KMS-11 (cell line): ENCODE measurements around the gene PER1.

Experiments
- H2AFZ ChIP-seq: fragments of 200-600 bp; sonication (generic); 2 replicates; pipeline ENCODE4 v1.6.1; 2016; ENCODE audit warnings: antibody characterized with exemption, mixed run types, low read depth
- H3K27ac ChIP-seq: fragments of 200-600 bp; sonication (generic); 2 replicates; pipeline ENCODE4 v1.6.1; 2016; ENCODE audit warnings: mild to moderate bottlenecking, mixed run types
- H3K27me3 ChIP-seq: fragments of 200-600 bp; sonication (generic); 2 replicates; pipeline ENCODE4 v1.6.1; 2017; ENCODE audit warnings: mild to moderate bottlenecking, low read depth, mixed run types, moderate library complexity; ENCODE audit not compliant: insufficient read depth
- H3K36me3 ChIP-seq: fragments of 200-600 bp; sonication (generic); 2 replicates; pipeline ENCODE4 v1.6.1; 2017; ENCODE audit warnings: mild to moderate bottlenecking, mixed run types; ENCODE audit not compliant: insufficient read depth
- H3K4me1 ChIP-seq: fragments of 200-600 bp; sonication (generic); 2 replicates; pipeline ENCODE4 v1.6.1; 2016; ENCODE audit warnings: mild to moderate bottlenecking, low read depth, mixed run types; ENCODE audit not compliant: poor library complexity, severe bottlenecking
- H3K4me2 ChIP-seq: fragments of 200-600 bp; sonication (generic); 2 replicates; pipeline ENCODE4 v1.7.0; 2016; ENCODE audit warnings: mild to moderate bottlenecking, mixed run types
- H3K4me3 ChIP-seq: fragments of 200-600 bp; sonication (generic); IDR thresholded peaks from 2 replicates; pipeline ENCODE4 v1.6.1; 2017; ENCODE audit warnings: low read depth, low read length, mixed read lengths; ENCODE audit not compliant: insufficient read depth
- H3K79me2 ChIP-seq: fragments of 200-600 bp; sonication (generic); 2 replicates; pipeline ENCODE4 v1.6.1; 2016; ENCODE audit warnings: low read depth, mixed run types; ENCODE audit not compliant: insufficient read depth
- H3K9ac ChIP-seq: fragments of 200-600 bp; sonication (generic); 2 replicates; pipeline ENCODE4 v1.6.1; 2016; ENCODE audit warnings: mild to moderate bottlenecking, mixed run types
- H4K20me1 ChIP-seq: fragments of 200-600 bp; sonication (generic); 2 replicates; pipeline ENCODE4 v1.6.1; 2016; ENCODE audit warnings: mild to moderate bottlenecking, mixed run types; ENCODE audit not compliant: insufficient read depth
- TF ChIP-seq, protein P1 (sequence below): fragments of 200-600 bp; sonication (generic); conservative IDR thresholded peaks from 2 replicates; pipeline ENCODE4 v1.6.1; 2017; ENCODE audit warnings: low read depth, mild to moderate bottlenecking, antibody characterized with exemption, low read length, moderate library complexity, mixed read lengths

PER1 gene

DNA sequence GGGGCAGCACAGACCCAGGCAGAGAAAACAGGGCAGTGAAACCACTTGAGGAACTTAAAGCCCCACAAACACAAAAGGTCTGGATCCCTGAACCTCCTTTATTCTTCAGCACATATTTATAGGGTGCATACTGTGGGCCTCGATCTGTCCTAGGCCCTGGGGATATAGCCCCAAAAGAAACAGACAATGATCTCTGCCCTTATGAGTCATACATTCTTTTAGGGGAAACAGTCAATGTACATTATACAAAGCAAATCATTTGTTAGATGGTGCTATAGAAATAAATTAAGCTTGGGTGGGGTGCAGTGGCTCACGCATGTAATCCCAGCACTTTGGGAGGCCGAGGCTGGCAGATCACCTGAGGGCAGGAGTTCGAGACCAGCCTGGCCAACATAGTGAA lies 18.3 kb downstream of the PER1 start:
- no peaks in the 10 kb centered on the region for H3K27me3 ChIP-seq
- H3K79me2 ChIP-seq: no peaks in the 10 kb centered on the region
- no peaks in the 10 kb centered on the region for H3K36me3 ChIP-seq
- no peak overlapping the region for H3K4me2 ChIP-seq
- H3K4me3 ChIP-seq: no peak overlapping the region
- H2AFZ ChIP-seq: no peak overlapping the region
- H3K27ac ChIP-seq: no peak overlapping the region
- no peak overlapping the region for H3K9ac ChIP-seq
- TF ChIP-seq, protein P1, sequence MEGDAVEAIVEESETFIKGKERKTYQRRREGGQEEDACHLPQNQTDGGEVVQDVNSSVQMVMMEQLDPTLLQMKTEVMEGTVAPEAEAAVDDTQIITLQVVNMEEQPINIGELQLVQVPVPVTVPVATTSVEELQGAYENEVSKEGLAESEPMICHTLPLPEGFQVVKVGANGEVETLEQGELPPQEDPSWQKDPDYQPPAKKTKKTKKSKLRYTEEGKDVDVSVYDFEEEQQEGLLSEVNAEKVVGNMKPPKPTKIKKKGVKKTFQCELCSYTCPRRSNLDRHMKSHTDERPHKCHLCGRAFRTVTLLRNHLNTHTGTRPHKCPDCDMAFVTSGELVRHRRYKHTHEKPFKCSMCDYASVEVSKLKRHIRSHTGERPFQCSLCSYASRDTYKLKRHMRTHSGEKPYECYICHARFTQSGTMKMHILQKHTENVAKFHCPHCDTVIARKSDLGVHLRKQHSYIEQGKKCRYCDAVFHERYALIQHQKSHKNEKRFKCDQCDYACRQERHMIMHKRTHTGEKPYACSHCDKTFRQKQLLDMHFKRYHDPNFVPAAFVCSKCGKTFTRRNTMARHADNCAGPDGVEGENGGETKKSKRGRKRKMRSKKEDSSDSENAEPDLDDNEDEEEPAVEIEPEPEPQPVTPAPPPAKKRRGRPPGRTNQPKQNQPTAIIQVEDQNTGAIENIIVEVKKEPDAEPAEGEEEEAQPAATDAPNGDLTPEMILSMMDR: no peak
- H4K20me1 ChIP-seq: no peaks in the 10 kb centered on the region
- no peaks in the 10 kb centered on the region for H3K4me1 ChIP-seq

DNA sequence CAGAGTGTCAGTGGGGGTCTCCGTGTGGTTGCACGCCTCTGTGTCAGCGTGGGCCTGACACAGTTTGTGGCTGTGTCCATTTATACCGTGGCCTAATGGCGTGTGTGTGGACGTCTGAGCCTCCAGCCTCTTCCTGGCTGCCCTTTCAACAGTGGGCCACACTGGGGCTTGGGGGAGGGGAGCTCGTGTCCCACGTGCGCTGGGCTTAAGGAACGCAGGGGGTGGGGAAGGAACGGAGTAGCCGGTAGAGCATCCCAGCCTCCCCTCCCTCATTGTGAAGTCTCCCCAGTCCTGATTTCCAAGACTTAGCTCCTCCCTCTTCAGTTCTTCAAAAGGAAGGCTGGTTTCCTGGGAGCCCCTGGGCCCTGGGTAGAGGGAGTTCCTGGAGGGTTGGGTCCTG lies 18.8 kb downstream of the PER1 start:
- Histone ChIP-seq H3K4me1 (no peaks in the 10 kb centered on the region), H3K4me2 (no peak overlapping the region), H2AFZ (no peak overlapping the region), H3K36me3 (no peaks in the 10 kb centered on the region), H3K27ac (no peak overlapping the region), H3K9ac (no peak overlapping the region), H3K79me2 (no peaks in the 10 kb centered on the region), H4K20me1 (no peaks in the 10 kb centered on the region), H3K4me3 (no peak overlapping the region), H3K27me3 (no peaks in the 10 kb centered on the region)
- TF ChIP-seq, protein P1: no peak

DNA sequence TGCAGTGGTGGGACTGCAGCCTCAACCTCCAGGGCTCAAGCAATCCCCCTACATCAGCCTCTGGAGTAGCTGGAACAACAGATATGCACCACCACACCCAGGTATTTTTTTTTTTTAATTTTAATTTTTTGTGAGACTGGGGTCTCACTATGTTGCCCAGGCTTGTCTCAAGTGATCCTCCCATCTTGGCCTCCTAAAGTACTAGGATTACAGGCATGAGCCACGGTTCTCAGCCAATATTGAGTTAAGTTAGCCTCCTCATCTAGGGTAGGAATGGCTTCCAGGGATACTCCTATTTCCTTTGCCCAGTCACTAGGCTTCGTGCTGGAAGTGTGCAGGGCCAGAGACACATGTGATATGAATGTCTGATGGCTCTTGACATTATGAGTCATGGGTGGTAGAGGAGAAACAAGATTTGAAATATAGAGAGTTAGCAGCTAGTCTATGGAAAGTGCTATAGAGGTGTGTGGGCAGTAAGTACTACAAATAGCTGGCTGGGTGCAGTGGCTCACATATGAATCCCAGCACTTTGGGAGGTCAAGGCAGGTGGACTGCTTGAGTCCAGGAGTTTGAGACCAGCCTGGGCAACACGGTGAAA lies 20.3 kb downstream of the PER1 start:
- H3K9ac ChIP-seq: no peak overlapping the region
- no peak overlapping the region for H3K27ac ChIP-seq
- no peaks in the 10 kb centered on the region for H3K27me3 ChIP-seq
- H3K4me2 ChIP-seq: no peak overlapping the region
- TF ChIP-seq, protein P1: no peak
- no peak overlapping the region for H3K4me3 ChIP-seq
- no peaks in the 10 kb centered on the region for H3K36me3 ChIP-seq
- H3K4me1 ChIP-seq: no peaks in the 10 kb centered on the region
- H3K79me2 ChIP-seq: no peaks in the 10 kb centered on the region
- H4K20me1 ChIP-seq: no peaks in the 10 kb centered on the region
- H2AFZ ChIP-seq: no peak overlapping the region

DNA sequence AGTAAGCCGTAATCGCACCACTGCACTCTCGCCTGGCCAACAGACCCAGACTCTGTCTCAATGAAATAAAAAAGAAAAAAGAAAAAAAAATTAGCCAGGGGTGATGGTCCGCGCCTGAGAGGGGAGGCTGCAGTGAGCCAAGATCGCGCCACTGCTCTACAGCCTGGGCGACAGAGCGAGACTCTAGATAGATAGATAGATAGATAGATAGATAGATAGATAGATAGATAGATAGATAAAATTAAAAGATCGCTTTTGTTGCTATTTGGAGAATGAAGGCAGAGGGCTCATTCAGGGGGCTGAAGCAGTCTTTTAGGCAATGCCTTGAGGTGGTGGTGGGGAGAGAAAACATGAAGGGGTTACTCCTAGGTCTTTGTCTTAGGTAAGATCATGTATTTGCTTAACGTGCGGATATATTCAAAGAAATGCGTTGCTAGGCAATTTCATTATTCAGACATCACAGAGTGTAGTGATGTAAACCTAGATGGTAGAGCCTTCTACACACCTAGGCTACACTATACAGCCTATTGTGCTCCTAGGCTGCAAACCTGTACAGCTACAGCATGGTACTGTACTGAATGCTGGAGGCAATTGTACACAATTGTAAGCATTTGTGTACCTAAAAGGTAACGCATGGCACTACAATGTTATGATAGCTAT lies 23.9 kb downstream of the PER1 start:
- no peaks in the 10 kb centered on the region for H3K36me3 ChIP-seq
- no peak overlapping the region for H3K4me2 ChIP-seq
- no peak overlapping the region for H2AFZ ChIP-seq
- no peak overlapping the region for H3K9ac ChIP-seq
- no peaks in the 10 kb centered on the region for H3K79me2 ChIP-seq
- TF ChIP-seq, protein P1: no peak
- H3K4me3 ChIP-seq: no peak overlapping the region
- H3K27ac ChIP-seq: no peak overlapping the region
- H3K27me3 ChIP-seq: no peaks in the 10 kb centered on the region
- H3K4me1 ChIP-seq: no peaks in the 10 kb centered on the region
- no peaks in the 10 kb centered on the region for H4K20me1 ChIP-seq
